Endothelial cell (in vitro differentiated cells): ENCODE measurements around the gene FRS3. TPM values are rescaled to one million over a fixed set of nuclear protein-coding genes. Genes with fewer than 3 reads are reported as not detected.

Experiments used
- DNase-seq: peaks from one replicate; pipeline ENCODE4 v3.0.0; 2021; ENCODE audit warnings: low spot score
- H3K27ac Mint-ChIP-seq: one replicate; pipeline ENCODE4 v1.8.0; 2021; ENCODE audit warnings: mixed read lengths, inconsistent platforms; ENCODE audit not compliant: unreplicated experiment
- H3K27me3 Mint-ChIP-seq: one replicate; pipeline ENCODE4 v1.8.0; 2021; ENCODE audit warnings: mild to moderate bottlenecking, moderate library complexity, mixed read lengths, inconsistent platforms; ENCODE audit not compliant: unreplicated experiment
- H3K36me3 Mint-ChIP-seq: one replicate; pipeline ENCODE4 v1.8.0; 2021; ENCODE audit warnings: mild to moderate bottlenecking, low read depth, mixed read lengths, inconsistent platforms; ENCODE audit not compliant: unreplicated experiment
- H3K4me1 Mint-ChIP-seq: one replicate; pipeline ENCODE4 v1.8.0; 2021; ENCODE audit warnings: mild to moderate bottlenecking, mixed read lengths, inconsistent platforms; ENCODE audit not compliant: unreplicated experiment
- H3K4me3 Mint-ChIP-seq: one replicate; pipeline ENCODE4 v1.8.0; 2021; ENCODE audit warnings: mild to moderate bottlenecking, mixed read lengths, inconsistent platforms; ENCODE audit not compliant: unreplicated experiment
- H3K9me3 Mint-ChIP-seq: one replicate; pipeline ENCODE4 v1.8.0; 2021; ENCODE audit warnings: mixed read lengths, inconsistent platforms; ENCODE audit not compliant: unreplicated experiment
- total RNA-seq: library from RNA; stranded (reverse); fragmentation: NEBNext Ultra II Directional; extraction: Animal tissue kit (Norgen Biotek cat#: 25700); gene quantifications from one replicate; pipeline ENCODE4 v1.2.1, GENCODE V29; 2021; ENCODE audit not compliant: unreplicated experiment
- TF ChIP-seq, protein P1 (sequence below): fragments of 200-600 bp; sonication (generic); IDR thresholded peaks from one replicate; pipeline ENCODE4 v1.5.0; 2021; ENCODE audit warnings: antibody characterized with exemption; ENCODE audit not compliant: unreplicated experiment

The FRS3 gene
- total RNA-seq, 1 donor from 2014 or later = 8.8 TPM

DNA sequence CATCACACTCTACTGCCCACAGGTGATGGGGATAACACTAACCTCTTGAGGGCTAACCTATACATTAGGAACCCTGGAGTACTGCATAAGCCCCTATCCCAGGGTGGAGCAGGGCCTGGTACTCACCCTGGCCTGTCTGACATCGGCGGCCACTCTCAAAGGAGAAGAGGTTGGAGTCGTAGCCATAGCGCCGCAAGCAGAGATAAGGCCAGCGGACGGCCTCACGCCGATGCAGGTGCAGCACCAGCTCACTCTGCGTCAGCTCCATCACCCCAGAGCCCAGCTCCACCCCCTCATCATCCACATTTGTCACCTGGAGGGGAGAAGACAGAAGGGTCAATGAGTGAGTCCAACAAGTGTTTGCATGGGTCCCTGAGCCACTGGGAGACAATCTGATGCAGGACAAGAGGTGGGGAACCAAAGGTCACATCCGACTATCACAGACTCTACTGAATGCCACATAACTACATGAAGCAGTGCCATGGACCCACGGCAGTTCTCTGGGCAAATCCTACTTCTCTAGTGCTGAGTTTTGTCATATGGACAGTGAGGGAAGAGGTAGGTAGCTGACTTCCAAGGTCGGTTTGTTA is 4.3 kb downstream of the FRS3 start:
- Mint-ChIP-seq H3K4me3 (peak overlapping the region; percentile 15), H3K27me3 (no peaks in the 10 kb centered on the region)

DNA sequence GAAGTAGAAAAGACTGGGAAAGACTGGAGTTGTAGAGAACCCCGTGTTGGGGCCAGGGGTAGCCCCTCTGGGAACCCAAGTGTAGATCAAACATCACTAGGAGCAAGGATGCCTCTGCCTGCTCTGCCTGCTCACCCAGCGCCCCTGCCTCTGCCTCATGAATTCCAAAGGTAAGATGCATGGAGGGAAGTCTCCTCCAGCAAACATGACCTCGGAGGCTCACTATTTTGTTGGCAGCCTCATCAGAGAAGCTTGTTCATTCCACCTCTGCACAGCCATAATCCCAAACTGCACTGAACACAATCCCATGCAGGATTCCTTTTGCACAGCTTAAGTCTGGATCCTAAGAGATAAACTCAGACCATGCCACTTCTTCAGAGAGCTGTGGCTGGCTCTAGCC is 4.9 kb downstream of the FRS3 start:
- no peaks in the 10 kb centered on the region for H3K27me3 Mint-ChIP-seq
- TF ChIP-seq, protein P1, sequence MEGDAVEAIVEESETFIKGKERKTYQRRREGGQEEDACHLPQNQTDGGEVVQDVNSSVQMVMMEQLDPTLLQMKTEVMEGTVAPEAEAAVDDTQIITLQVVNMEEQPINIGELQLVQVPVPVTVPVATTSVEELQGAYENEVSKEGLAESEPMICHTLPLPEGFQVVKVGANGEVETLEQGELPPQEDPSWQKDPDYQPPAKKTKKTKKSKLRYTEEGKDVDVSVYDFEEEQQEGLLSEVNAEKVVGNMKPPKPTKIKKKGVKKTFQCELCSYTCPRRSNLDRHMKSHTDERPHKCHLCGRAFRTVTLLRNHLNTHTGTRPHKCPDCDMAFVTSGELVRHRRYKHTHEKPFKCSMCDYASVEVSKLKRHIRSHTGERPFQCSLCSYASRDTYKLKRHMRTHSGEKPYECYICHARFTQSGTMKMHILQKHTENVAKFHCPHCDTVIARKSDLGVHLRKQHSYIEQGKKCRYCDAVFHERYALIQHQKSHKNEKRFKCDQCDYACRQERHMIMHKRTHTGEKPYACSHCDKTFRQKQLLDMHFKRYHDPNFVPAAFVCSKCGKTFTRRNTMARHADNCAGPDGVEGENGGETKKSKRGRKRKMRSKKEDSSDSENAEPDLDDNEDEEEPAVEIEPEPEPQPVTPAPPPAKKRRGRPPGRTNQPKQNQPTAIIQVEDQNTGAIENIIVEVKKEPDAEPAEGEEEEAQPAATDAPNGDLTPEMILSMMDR = no peak
- peaks cover 40% of the 10 kb centered on the region for H3K36me3 Mint-ChIP-seq
- peaks cover 11% of the 10 kb centered on the region for H3K4me1 Mint-ChIP-seq
- peak overlapping the region; percentile 31 for H3K4me3 Mint-ChIP-seq
- H3K9me3 Mint-ChIP-seq = no peaks in the 10 kb centered on the region
- no peak for DNase-seq
- no peak overlapping the region for H3K27ac Mint-ChIP-seq

More for the DNA sequence above, 4.3 kb downstream of the FRS3 start:
- Mint-ChIP-seq H3K9me3 (no peaks in the 10 kb centered on the region), H3K4me1 (peaks cover 11% of the 10 kb centered on the region), H3K27ac (no peak overlapping the region), H3K36me3 (peaks cover 35% of the 10 kb centered on the region)
- no peak for DNase-seq
- TF ChIP-seq, protein P1 = no peak

DNA sequence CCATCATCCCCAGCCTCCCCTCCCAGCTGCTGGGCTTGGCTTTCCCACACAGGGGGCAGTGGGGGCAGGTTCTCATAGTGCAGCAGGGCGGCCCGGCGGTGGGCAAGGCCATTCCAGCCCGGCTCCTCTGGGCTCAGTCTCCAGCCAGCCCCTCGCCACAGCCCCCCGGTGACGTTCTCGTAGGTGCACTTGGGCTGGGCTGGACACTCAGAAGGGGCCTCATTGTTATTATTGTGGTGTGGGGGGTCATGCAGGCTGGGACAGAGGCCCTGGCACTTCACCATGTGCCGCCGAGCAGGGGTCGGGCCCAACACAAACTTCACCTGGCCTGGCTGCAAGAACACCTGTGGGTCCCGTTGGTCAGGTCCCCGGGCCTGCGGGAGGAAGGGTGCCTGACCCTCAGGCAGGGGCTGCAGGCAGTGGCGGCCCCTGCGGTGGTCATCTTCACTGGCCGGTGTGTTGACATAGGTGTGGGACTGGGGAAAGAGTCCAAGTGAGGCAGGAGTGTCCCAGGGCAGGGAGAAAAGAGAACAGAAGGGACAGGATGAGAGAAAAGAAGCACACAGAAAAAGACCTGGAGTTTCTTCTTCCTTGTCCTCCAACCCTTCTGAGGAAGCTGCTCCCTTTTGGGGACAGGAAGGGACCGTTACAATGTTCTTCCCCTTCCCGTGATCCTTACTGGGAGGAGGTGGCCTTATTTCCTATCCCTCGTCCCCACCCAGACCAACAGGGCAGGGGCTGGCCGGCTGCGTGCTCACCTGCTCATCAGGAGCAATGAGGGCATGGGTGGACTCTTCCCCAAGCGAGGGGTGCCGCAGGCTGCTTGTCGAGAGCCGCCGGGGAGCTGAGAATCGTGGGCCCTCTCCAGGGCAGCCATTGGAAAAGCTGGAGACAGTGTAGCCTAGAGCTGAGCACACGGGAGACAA is 8.4 kb downstream of the FRS3 start:
- Mint-ChIP-seq H3K27ac (peak overlapping the region; percentile 22), H3K27me3 (no peaks in the 10 kb centered on the region), H3K4me3 (no peak overlapping the region), H3K36me3 (peaks cover 31% of the 10 kb centered on the region), H3K4me1 (peaks cover 33% of the 10 kb centered on the region), H3K9me3 (no peaks in the 10 kb centered on the region)
- DNase-seq = no peak
- TF ChIP-seq, protein P1 = no peak

DNA sequence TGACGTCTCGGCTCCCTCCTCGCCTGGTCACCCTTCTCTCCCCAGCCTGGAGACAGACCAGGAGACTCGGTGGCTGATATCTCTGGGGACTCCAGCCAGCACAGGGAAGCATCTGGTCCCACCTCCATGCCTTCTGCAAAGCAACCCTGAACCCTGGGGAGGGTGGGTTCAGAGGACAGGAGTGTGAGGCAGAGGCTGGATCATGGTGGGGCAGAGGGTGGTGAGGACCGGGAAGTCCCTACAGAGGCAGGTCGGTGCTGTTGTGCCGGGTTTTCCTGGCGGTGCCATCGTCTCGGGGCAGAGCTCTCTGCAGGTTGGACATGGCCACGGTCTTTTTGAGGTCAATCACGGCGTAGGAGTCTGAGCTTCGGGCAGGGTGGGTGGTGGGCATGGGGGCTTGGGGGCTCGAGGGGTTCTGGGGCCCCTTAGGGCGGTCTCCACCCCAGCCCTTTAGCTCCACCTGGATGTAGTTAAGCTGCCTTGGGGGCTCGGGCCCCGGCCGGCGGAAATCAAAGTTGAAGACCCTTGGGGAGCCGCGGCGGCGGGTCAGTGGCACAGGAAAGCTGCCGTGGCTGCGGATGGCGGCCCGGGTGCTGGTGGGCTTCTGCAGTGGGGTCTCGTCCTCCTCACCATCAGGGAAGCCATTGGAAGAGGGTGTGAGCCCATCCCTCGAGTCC is 9.2 kb downstream of the FRS3 start:
- peaks cover 33% of the 10 kb centered on the region for H3K4me1 Mint-ChIP-seq
- DNase-seq = no peak
- H3K4me3 Mint-ChIP-seq = no peak overlapping the region

More for the DNA sequence above, 9.2 kb downstream of the FRS3 start:
- TF ChIP-seq, protein P1 = no peak
- Mint-ChIP-seq H3K36me3 (peaks cover 31% of the 10 kb centered on the region), H3K9me3 (no peaks in the 10 kb centered on the region), H3K27ac (peak overlapping the region; percentile 49), H3K27me3 (peaks cover 2% of the 10 kb centered on the region)
